ENCODE measurements around the gene GPR83. TPM values are rescaled to one million over a fixed set of nuclear protein-coding genes. Genes with fewer than 3 reads are reported as not detected.
"Not testable (repeated sequence)": the region's sequence is repeated elsewhere in the genome, so short reads cannot be mapped to it uniquely, and the experiment has no call there.

The GPR83 gene
- total and polyA plus RNA-seq, 2 of the 4 experiments (the other 2 are of a cell fraction): under 0.01 to 0.07 TPM

- H3K27me3 ChIP-seq (ENCODE audit: control insufficient read depth, insufficient read depth, low read length); H4K20me1 ChIP-seq (ENCODE audit: insufficient read depth, low read length); ATAC-seq (ENCODE audit: low read depth); H2BK15ac ChIP-seq (ENCODE audit: low read depth, low read length); H3K23ac ChIP-seq (ENCODE audit: low read depth, low read length); POLR2A ChIA-PET (ENCODE audit: unreplicated experiment); H2BK20ac ChIP-seq (ENCODE audit: low read depth, low read length); H3K79me1 ChIP-seq (ENCODE audit: low read depth in 1 of 2, low read length in 2 of 2); H3K56ac ChIP-seq (ENCODE audit: extremely low read depth, insufficient read depth, low read length); H2BK120ac ChIP-seq (ENCODE audit: low read depth, low read length); CTCF ChIA-PET; H3K9ac ChIP-seq (ENCODE audit: low read depth, low read length); H3K27ac ChIP-seq (ENCODE audit: insufficient read depth, low read length); H4K5ac ChIP-seq (ENCODE audit: low read depth, low read length); H3K9me3 ChIP-seq (ENCODE audit: control insufficient read depth, insufficient read depth, low read length); dilution Hi-C loops (cut with HindIII; ENCODE audit: low sequenced_read_pairs, unreplicated experiment); in situ Hi-C loops (cut with MboI; ENCODE audit: low sequenced_read_pairs); H3K18ac ChIP-seq (ENCODE audit: low read depth, low read length); H3K9me1 ChIP-seq (ENCODE audit: insufficient read depth, low read length); DNase-seq; H4K8ac ChIP-seq (ENCODE audit: low read depth in 2 of 2, low read length in 2 of 2); H4K91ac ChIP-seq (ENCODE audit: insufficient read depth, low read depth, low read length); H3K4me2 ChIP-seq (ENCODE audit: low read depth, low read length); H2AK9ac ChIP-seq (replicated peaks; ENCODE audit: low read depth, low read length, poor library complexity); H3K4ac ChIP-seq (ENCODE audit: low read depth, low read length); H3K4me1 ChIP-seq (ENCODE audit: control insufficient read depth, insufficient read depth, low read length); H3K14ac ChIP-seq (replicated peaks; ENCODE audit: low read depth, low read length); H2AK5ac ChIP-seq (ENCODE audit: low read depth, low read length); H2AFZ ChIP-seq (replicated peaks; ENCODE audit: low read length, poor library complexity); H3K4me3 ChIP-seq (ENCODE audit: insufficient read depth, low read depth, low read length); BruUV-seq (replicated peaks); H3K36me3 ChIP-seq (ENCODE audit: control insufficient read depth, insufficient read depth, low read length); H2BK5ac ChIP-seq (ENCODE audit: low read depth, low read length, poor library complexity, severe bottlenecking); intact Hi-C loops (cut with micrococcal nuclease): not testable (repeated sequence)
- no CpG with 5 or more reads among the region's 6 CpGs for WGBS, 2 experiments (ENCODE audit: extremely low coverage in 2 of 2, insufficient read length in 1 of 2)
Measured at GRCh38 chr11:94370576-94370975, 30.6 kb downstream of the GPR83 start.

- intact Hi-C loops (cut with micrococcal nuclease); H3K27me3 ChIP-seq (ENCODE audit: control insufficient read depth, insufficient read depth, low read length); H3K18ac ChIP-seq (ENCODE audit: low read depth, low read length); H3K79me1 ChIP-seq (ENCODE audit: low read depth in 1 of 2, low read length in 2 of 2); dilution Hi-C loops (cut with HindIII; ENCODE audit: low sequenced_read_pairs, unreplicated experiment); H4K8ac ChIP-seq (ENCODE audit: low read depth in 2 of 2, low read length in 2 of 2); BruUV-seq (replicated peaks); H3K9ac ChIP-seq (ENCODE audit: low read depth, low read length); H3K4me3 ChIP-seq (ENCODE audit: insufficient read depth, low read depth, low read length); H4K20me1 ChIP-seq (ENCODE audit: insufficient read depth, low read length); H3K9me3 ChIP-seq (ENCODE audit: control insufficient read depth, insufficient read depth, low read length); H2AK5ac ChIP-seq (ENCODE audit: low read depth, low read length); H2BK120ac ChIP-seq (ENCODE audit: low read depth, low read length); ATAC-seq (ENCODE audit: low read depth); H3K14ac ChIP-seq (replicated peaks; ENCODE audit: low read depth, low read length); H2BK20ac ChIP-seq (ENCODE audit: low read depth, low read length); H2AFZ ChIP-seq (replicated peaks; ENCODE audit: low read length, poor library complexity); H3K4me2 ChIP-seq (ENCODE audit: low read depth, low read length); DNase-seq; H2BK15ac ChIP-seq (ENCODE audit: low read depth, low read length); H4K91ac ChIP-seq (ENCODE audit: insufficient read depth, low read depth, low read length); H3K4me1 ChIP-seq (ENCODE audit: control insufficient read depth, insufficient read depth, low read length); H3K4ac ChIP-seq (ENCODE audit: low read depth, low read length); H2BK5ac ChIP-seq (ENCODE audit: low read depth, low read length, poor library complexity, severe bottlenecking); CTCF ChIA-PET; H3K56ac ChIP-seq (ENCODE audit: extremely low read depth, insufficient read depth, low read length); H2AK9ac ChIP-seq (replicated peaks; ENCODE audit: low read depth, low read length, poor library complexity); H3K9me1 ChIP-seq (ENCODE audit: insufficient read depth, low read length); H3K36me3 ChIP-seq (ENCODE audit: control insufficient read depth, insufficient read depth, low read length); H4K5ac ChIP-seq (ENCODE audit: low read depth, low read length); H3K23ac ChIP-seq (ENCODE audit: low read depth, low read length); H3K27ac ChIP-seq (ENCODE audit: insufficient read depth, low read length); in situ Hi-C loops (cut with MboI; ENCODE audit: low sequenced_read_pairs); POLR2A ChIA-PET (ENCODE audit: unreplicated experiment): not testable (repeated sequence)
- 33% methylated on average over 1 of the region's 10 CpGs; no CpG with 5 or more reads in 1 of the 2 experiments for whole genome bisulfite sequencing, 2 experiments (ENCODE audit: extremely low coverage in 2 of 2, insufficient read length in 1 of 2)
Measured at GRCh38 chr11:94350850-94351563, 50.2 kb downstream of the GPR83 start.

Data from IMR-90 (cell line).